ENCODE results near the gene GALNT14.

Gene GALNT14

DNA sequence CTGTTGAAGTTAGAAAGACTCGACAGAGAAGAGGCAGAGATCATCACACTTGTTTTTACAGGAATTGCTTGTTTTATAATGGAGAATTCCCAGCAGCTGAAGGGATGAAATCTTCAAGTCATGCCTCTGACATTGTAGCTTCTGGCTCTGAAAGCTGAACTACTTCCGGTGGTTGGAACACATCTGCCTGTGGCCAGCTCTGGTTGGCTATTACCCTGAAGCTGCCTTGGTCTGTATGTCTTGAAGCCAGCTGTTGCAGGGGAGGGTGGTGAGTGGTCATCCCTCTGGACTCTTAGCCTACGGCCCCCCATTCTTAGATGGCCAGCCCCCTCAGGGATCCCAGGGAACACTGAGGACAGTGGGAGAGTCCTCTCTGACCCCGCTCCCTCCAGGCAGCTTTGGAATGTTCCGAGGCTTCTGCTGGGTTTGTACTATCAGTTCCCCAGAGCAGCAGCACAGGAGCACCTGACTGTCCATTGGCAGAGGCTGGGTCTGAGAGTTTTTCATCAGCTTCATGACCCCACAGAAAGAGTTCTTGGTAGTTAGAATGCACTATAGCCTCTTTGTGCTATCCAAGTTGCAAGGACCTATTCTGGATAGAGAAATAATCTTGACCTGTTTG, 243.6 kb downstream of the GALNT14 start:
- Mint-ChIP-seq H3K4me3 (no peak overlapping the region), H3K9me3 (no peaks in the 10 kb centered on the region), H3K27me3 (peaks cover 2% of the 10 kb centered on the region), H3K27ac (no peak overlapping the region), H3K4me1 (ENCODE audit: low read depth) (no peaks in the 10 kb centered on the region), H3K36me3 (ENCODE audit: low read depth) (no peaks in the 10 kb centered on the region)
- intact Hi-C loops (cut with micrococcal nuclease) = no loop called here

- Mint-ChIP-seq H3K4me1 (ENCODE audit: low read depth) (peaks cover 6% of the 10 kb centered on the region), H3K4me3 (no peak overlapping the region), H3K9me3 (no peaks in the 10 kb centered on the region), H3K27ac (no peak overlapping the region), H3K36me3 (ENCODE audit: low read depth) (no peaks in the 10 kb centered on the region), H3K27me3 (no peaks in the 10 kb centered on the region)
- intact Hi-C loops (cut with micrococcal nuclease) = no loop called here
Measured at GRCh38 chr2:30888852-30889409, 249.3 kb downstream of the GALNT14 start.

GRCh38 chr2:30886080-30886479, 252.2 kb downstream of the GALNT14 start:
- H3K27me3 Mint-ChIP-seq = no peaks in the 10 kb centered on the region
- no peaks in the 10 kb centered on the region for H3K36me3 Mint-ChIP-seq (ENCODE audit: low read depth)
- no peak overlapping the region for H3K27ac Mint-ChIP-seq
- H3K9me3 Mint-ChIP-seq = no peaks in the 10 kb centered on the region
- peaks cover 6% of the 10 kb centered on the region for H3K4me1 Mint-ChIP-seq (ENCODE audit: low read depth)
- H3K4me3 Mint-ChIP-seq = no peak overlapping the region
- intact Hi-C loops (cut with micrococcal nuclease) = no loop called here

GRCh38 chr2:30883822-30884221, 254.4 kb downstream of the GALNT14 start:
- no peak overlapping the region for H3K27ac Mint-ChIP-seq
- intact Hi-C loops (cut with micrococcal nuclease) = no loop called here
- no peaks in the 10 kb centered on the region for H3K9me3 Mint-ChIP-seq
- no peak overlapping the region for H3K4me3 Mint-ChIP-seq
- H3K36me3 Mint-ChIP-seq (ENCODE audit: low read depth) = no peaks in the 10 kb centered on the region
- no peaks in the 10 kb centered on the region for H3K27me3 Mint-ChIP-seq
- peaks cover 6% of the 10 kb centered on the region for H3K4me1 Mint-ChIP-seq (ENCODE audit: low read depth)

DNA sequence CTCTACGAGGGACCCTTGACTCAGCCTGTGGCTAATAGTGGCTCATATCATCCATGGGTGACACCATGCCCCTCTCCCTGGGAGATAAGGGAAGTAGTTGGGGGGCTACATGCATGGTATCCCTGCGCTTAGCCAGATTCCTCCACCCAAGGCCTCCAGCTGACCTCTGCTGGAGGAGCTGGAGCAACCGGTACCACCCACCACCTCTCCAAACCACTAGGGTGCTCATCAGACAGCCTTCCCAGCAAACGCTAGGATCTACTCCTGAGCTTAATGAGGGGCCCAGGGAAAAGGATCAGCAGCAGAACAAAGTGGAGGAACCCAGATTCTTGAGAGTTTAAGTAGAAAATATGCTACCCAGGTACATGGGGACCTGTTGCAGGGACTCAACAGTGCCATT, 255.1 kb downstream of the GALNT14 start:
- no peaks in the 10 kb centered on the region for H3K36me3 Mint-ChIP-seq (ENCODE audit: low read depth)
- no peaks in the 10 kb centered on the region for H3K9me3 Mint-ChIP-seq
- intact Hi-C loops (cut with micrococcal nuclease) = no loop called here
- H3K4me1 Mint-ChIP-seq (ENCODE audit: low read depth) = peaks cover 6% of the 10 kb centered on the region
- H3K27me3 Mint-ChIP-seq = no peaks in the 10 kb centered on the region
- H3K4me3 Mint-ChIP-seq = no peak overlapping the region
- no peak overlapping the region for H3K27ac Mint-ChIP-seq

- H3K4me3 Mint-ChIP-seq = no peak overlapping the region
- H3K27ac Mint-ChIP-seq = no peak overlapping the region
- intact Hi-C loops (cut with micrococcal nuclease) = no loop called here
- no peaks in the 10 kb centered on the region for H3K9me3 Mint-ChIP-seq
- H3K27me3 Mint-ChIP-seq = no peaks in the 10 kb centered on the region
- H3K36me3 Mint-ChIP-seq (ENCODE audit: low read depth) = no peaks in the 10 kb centered on the region
- peaks cover 4% of the 10 kb centered on the region for H3K4me1 Mint-ChIP-seq (ENCODE audit: low read depth)
Measured at GRCh38 chr2:30880516-30880915, 257.7 kb downstream of the GALNT14 start.

DNA sequence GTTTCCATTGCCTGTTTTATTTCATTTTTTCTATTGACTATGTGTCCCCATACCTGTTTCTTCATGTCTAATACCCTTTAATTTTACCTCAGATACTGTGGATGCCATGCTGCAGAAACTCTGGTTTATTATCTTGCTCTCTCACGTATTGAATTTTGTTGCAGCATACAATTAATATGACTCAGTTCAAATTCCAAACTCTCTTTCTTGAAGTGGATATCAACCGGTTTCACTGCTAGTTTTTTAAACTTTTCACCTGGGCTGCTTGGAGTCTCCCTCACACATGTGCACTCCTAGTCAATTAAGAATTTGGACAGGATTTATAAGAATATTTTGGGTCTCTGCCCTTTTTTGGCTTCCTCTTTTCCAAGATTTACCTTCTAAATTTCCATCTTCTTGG, 260.4 kb downstream of the GALNT14 start:
- Mint-ChIP-seq H3K27ac (no peak overlapping the region), H3K36me3 (ENCODE audit: low read depth) (no peaks in the 10 kb centered on the region), H3K27me3 (no peaks in the 10 kb centered on the region), H3K9me3 (no peaks in the 10 kb centered on the region), H3K4me3 (no peak overlapping the region), H3K4me1 (ENCODE audit: low read depth) (no peaks in the 10 kb centered on the region)
- intact Hi-C loops (cut with micrococcal nuclease) = no loop called here

- no peaks in the 10 kb centered on the region for H3K4me1 Mint-ChIP-seq (ENCODE audit: low read depth)
- H3K27me3 Mint-ChIP-seq = no peaks in the 10 kb centered on the region
- H3K36me3 Mint-ChIP-seq (ENCODE audit: low read depth) = no peaks in the 10 kb centered on the region
- H3K9me3 Mint-ChIP-seq = no peaks in the 10 kb centered on the region
- H3K4me3 Mint-ChIP-seq = no peak overlapping the region
- intact Hi-C loops (cut with micrococcal nuclease) = no loop called here
- no peak overlapping the region for H3K27ac Mint-ChIP-seq
Measured at GRCh38 chr2:30872797-30873196, 265.4 kb downstream of the GALNT14 start.

DNA sequence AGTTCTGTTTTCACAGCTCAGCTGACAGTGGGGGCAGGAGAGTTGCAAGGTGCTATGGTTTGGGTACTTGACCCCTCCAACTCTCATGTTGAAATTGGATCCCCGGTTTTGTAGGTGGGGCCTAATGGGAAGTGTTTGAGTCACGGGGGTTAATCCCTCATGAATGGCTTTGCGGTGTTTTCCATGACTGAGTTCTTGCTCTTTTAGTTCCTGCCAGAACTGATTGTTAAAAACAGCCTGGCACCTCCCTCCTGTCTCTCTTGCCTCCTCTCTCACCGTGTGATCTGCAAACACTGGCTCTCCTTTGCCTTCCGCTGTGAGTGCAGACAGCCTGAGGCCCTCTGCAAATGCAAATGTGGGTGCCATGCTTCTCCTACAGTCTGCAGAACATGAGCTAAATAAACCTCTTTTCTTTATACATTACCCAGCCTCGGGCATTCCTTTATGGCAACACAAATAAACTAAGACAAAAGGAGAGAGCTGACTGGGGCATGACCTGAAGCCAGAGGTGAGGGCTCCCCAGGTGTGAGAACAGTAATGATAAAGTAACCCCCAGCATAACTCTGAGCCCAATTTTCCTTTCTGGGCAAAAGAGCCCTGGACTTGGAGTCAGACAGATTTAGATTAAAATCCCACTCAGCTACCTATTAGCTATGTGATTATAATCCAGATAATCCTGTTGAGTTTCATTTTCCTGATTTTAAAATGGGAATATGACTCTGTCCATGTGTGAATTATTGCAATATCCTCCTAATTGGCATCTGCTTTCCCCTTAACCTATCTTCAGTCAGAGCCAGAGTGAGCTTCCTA, 266.1 kb downstream of the GALNT14 start:
- H3K4me1 Mint-ChIP-seq (ENCODE audit: low read depth) = peaks cover under 1% of the 10 kb centered on the region
- H3K9me3 Mint-ChIP-seq = no peaks in the 10 kb centered on the region
- H3K36me3 Mint-ChIP-seq (ENCODE audit: low read depth) = no peaks in the 10 kb centered on the region
- no peaks in the 10 kb centered on the region for H3K27me3 Mint-ChIP-seq
- no peak overlapping the region for H3K4me3 Mint-ChIP-seq
- H3K27ac Mint-ChIP-seq = no peak overlapping the region
- intact Hi-C loops (cut with micrococcal nuclease) = no loop called here

DNA sequence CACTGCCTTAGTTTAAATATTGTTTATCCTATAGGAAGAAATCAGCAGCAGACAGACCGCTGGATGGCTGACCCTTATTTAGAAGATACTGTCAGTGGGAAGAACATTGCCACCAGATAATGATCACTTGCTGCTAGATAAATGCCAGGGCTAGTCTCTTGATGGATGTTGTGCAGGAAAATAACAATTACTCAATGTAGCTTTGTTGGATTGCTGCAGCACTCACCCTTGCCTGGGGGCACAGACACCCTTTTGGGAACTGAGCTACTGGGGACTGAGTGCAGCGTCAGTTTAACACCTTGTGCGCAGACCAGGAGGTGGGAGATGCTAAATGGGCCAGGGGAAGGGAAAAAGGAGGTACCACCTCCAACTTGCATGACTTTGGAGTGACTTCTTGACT, 266.8 kb downstream of the GALNT14 start:
- H3K27me3 Mint-ChIP-seq = no peaks in the 10 kb centered on the region
- intact Hi-C loops (cut with micrococcal nuclease) = no loop called here
- no peak overlapping the region for H3K27ac Mint-ChIP-seq
- no peaks in the 10 kb centered on the region for H3K9me3 Mint-ChIP-seq
- H3K36me3 Mint-ChIP-seq (ENCODE audit: low read depth) = no peaks in the 10 kb centered on the region
- peaks cover 8% of the 10 kb centered on the region for H3K4me1 Mint-ChIP-seq (ENCODE audit: low read depth)
- no peak overlapping the region for H3K4me3 Mint-ChIP-seq

DNA sequence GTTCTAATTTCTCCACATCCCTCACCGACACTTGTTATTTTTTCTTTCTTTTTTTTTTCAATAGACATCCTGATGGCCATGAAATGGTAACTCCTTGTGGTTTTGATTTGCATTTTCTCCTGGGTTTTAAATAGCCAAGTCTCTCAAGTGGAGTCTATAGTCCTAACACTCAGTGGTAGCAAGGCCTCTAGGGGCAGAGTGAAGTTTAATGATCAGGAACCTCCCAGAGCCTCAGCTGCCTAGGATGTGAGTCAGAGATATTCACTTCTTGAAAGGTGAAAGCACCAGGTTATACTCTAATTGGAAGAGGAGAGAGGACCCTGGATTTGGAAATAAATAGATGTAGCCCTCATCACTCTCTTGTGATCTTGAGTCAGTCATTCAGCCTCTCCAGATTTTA, 268.3 kb downstream of the GALNT14 start:
- Mint-ChIP-seq H3K36me3 (ENCODE audit: low read depth) (no peaks in the 10 kb centered on the region), H3K27me3 (peaks cover 5% of the 10 kb centered on the region), H3K4me3 (no peak overlapping the region), H3K27ac (no peak overlapping the region), H3K9me3 (no peaks in the 10 kb centered on the region), H3K4me1 (ENCODE audit: low read depth) (peaks cover 19% of the 10 kb centered on the region)
- intact Hi-C loops (cut with micrococcal nuclease) = no loop called here

GRCh38 chr2:30867385-30867784, 270.9 kb downstream of the GALNT14 start:
- H3K4me1 Mint-ChIP-seq (ENCODE audit: low read depth) = peaks cover 19% of the 10 kb centered on the region
- H3K27ac Mint-ChIP-seq = no peak overlapping the region
- no peak overlapping the region for H3K4me3 Mint-ChIP-seq
- H3K27me3 Mint-ChIP-seq = peaks cover 7% of the 10 kb centered on the region
- H3K9me3 Mint-ChIP-seq = no peaks in the 10 kb centered on the region
- intact Hi-C loops (cut with micrococcal nuclease) = no loop called here
- no peaks in the 10 kb centered on the region for H3K36me3 Mint-ChIP-seq (ENCODE audit: low read depth)

DNA sequence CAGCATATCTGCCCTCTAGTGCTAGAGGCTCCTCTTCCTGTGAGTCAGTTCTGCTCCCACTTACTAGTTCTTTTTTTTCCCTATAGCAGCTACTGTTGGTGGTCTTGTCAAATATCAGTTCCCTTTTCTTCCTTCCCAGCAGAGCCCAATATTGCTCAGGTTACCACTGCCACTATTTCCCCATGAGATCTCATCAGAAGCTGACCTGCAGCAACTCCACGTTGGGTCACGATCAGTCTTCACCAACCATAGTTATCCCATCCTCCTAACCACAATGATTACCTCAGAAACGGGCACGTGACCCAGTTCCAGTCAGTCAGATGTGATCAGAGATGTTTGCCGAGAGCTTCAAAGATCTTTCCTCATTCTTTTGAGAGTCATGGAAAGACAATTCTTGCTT, 271.3 kb downstream of the GALNT14 start:
- Mint-ChIP-seq H3K36me3 (ENCODE audit: low read depth) (no peaks in the 10 kb centered on the region), H3K4me3 (no peak overlapping the region), H3K9me3 (no peaks in the 10 kb centered on the region), H3K4me1 (ENCODE audit: low read depth) (peaks cover 19% of the 10 kb centered on the region), H3K27me3 (peaks cover 7% of the 10 kb centered on the region), H3K27ac (no peak overlapping the region)
- intact Hi-C loops (cut with micrococcal nuclease) = no loop called here

DNA sequence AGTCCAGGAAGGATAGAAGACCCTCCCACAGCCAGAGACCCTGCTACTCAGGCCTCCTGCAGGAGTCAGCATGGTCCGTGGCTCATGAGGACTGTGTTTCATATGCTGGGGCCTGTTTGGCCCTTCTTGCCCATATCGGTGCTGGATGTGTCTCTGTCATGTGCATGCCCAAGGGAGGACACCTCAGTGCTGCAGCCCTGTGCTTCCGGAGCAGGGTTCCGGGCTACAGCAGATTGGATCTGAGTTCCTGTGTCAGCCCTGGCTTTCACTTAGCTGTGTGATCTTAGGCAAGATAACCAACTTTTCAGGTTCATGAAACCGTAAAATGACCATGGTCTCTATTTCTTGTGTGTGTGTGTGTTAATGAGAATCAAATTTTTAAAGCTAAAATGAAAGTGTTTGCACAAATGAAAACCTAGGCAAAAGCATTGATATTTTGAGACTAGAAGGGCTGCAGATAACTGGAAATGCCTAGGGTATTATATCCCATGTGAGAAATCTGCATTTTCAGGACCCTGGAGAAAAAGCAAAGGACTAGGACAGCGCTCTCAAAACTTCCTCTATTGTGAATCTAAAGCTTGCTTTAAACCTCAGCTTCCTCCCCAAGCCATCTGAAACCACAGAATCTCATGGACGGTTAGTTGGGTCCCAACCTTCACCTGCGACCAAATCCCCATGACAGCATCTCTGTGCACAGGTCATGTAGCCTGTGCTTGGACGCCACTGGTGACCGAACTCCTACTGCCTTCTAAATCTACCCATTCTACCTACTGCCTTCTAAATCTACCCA, 272.2 kb downstream of the GALNT14 start:
- H3K36me3 Mint-ChIP-seq (ENCODE audit: low read depth) = no peaks in the 10 kb centered on the region
- peaks cover 19% of the 10 kb centered on the region for H3K4me1 Mint-ChIP-seq (ENCODE audit: low read depth)
- H3K4me3 Mint-ChIP-seq = no peak overlapping the region
- intact Hi-C loops (cut with micrococcal nuclease) = no loop called here
- no peak overlapping the region for H3K27ac Mint-ChIP-seq
- peaks cover 7% of the 10 kb centered on the region for H3K27me3 Mint-ChIP-seq
- no peaks in the 10 kb centered on the region for H3K9me3 Mint-ChIP-seq

Data from dendritic cell treated with granulocyte-macrophage colony-stimulating factor and Interleukin-4, amounts not matched to agents 40 ng/mL and 50 ng/mL, for 4 days (primary cell).